Testis (tissue), 5 donors: ENCODE results near the gene FBXO5. TPM values are rescaled to one million over a fixed set of nuclear protein-coding genes. Genes with fewer than 3 reads are reported as not detected.

ENCODE experiments used
- DNase-seq: peaks from one replicate; pipeline ENCODE4 v3.0.0-alpha.2; 2019
- H3K27ac ChIP-seq, 2 donors: fragments of 200-600 bp; sonication (generic); one replicate each; pipeline ENCODE4 v1.5.1; 2019
- H3K27me3 ChIP-seq: fragments of 200-600 bp; sonication (generic); one replicate; pipeline ENCODE4 v1.5.1; 2019
- H3K36me3 ChIP-seq: fragments of 200-600 bp; sonication (generic); one replicate; pipeline ENCODE4 v1.5.1; 2017; ENCODE audit warnings: low read depth; ENCODE audit errors: missing control alignments
- H3K4me1 ChIP-seq: fragments of 200-600 bp; sonication (generic); one replicate; pipeline ENCODE4 v1.5.1; 2019
- H3K4me3 ChIP-seq, 2 donors: fragments of 200-600 bp; sonication (generic); one replicate each; pipeline ENCODE4 v1.5.1; 2017 to 2019
- H3K9me3 ChIP-seq: fragments of 200-600 bp; sonication (generic); one replicate; pipeline ENCODE4 v1.5.1; 2017
- POLR2A ChIP-seq: fragments of 450-650 bp; IDR thresholded peaks from one replicate; pipeline ENCODE4 v1.6.1; 2017; ENCODE audit warnings: antibody characterized with exemption, mild to moderate bottlenecking, moderate library complexity
- WGBS, 2 donors: methylation state at CpG; one replicate each; pipeline ENCODE4 v1.1.5; 2018; 5-methylcytosine and 5-hydroxymethylcytosine counted together
- intact Hi-C: fragments of 100-400 bp; cut with DNase I; formaldehyde crosslinking; loops from one replicate; pipeline ENCODE4 v1.15.1; 2023; ENCODE audit warnings: low total_unique reads
- long read RNA-seq, 2 donors: transcript quantifications; one replicate each; lab custom pipeline, GENCODE V29; 2026
- polyA plus RNA-seq: library from polyadenylated mRNA; stranded (reverse); fragments of 350-450 nt; fragmentation: Illumina TruSeq; extraction: RNeasy Lipid Tissue Mini Kit (QIAGEN cat#74804); gene quantifications from one replicate; pipeline ENCODE4 v1.2.3, GENCODE V29; 2014; ENCODE audit warnings: low read depth, low replicate concordance; ENCODE audit not compliant: insufficient read depth
- total RNA-seq, 2 donors: library from RNA; depleted of rRNA; stranded (reverse); fragments of >200 nt; gene quantifications; one replicate each; pipeline ENCODE4 v1.2.3, GENCODE V29; 2016
- TF ChIP-seq, protein P1 (sequence below), 3 experiments: fragments of 450-650 bp in 2 of 3; fragments of 200-600 bp in 1 of 3; sonication (generic) in 1 of 3; IDR thresholded peaks; one replicate each; pipeline ENCODE4 v1.5.1; 2016 to 2019; ENCODE audit warnings: antibody characterized with exemption in 3 of 3, mild to moderate bottlenecking in 2 of 3, moderate library complexity in 1 of 3

FBXO5 gene, protein sequence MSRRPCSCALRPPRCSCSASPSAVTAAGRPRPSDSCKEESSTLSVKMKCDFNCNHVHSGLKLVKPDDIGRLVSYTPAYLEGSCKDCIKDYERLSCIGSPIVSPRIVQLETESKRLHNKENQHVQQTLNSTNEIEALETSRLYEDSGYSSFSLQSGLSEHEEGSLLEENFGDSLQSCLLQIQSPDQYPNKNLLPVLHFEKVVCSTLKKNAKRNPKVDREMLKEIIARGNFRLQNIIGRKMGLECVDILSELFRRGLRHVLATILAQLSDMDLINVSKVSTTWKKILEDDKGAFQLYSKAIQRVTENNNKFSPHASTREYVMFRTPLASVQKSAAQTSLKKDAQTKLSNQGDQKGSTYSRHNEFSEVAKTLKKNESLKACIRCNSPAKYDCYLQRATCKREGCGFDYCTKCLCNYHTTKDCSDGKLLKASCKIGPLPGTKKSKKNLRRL
- total RNA-seq: 1 to 10 TPM; 6.8 to 8.3 TPM
- polyA plus RNA-seq: 6.0 TPM
- long read RNA-seq, donor 1, transcript FBXO5-201 (5 exons, 2,037 nt): major isoform, 5 of 23 reads
- long read RNA-seq, donor 1, partial matches to known transcripts: 14 of 23 reads
- long read RNA-seq, donor 1, other reads (novel, unspliced or antisense): 0 of 23 reads
- long read RNA-seq, donor 2, partial matches to known transcripts: 0 of 3 reads
- long read RNA-seq, donor 2, other reads (novel, unspliced or antisense): 0 of 3 reads

DNA sequence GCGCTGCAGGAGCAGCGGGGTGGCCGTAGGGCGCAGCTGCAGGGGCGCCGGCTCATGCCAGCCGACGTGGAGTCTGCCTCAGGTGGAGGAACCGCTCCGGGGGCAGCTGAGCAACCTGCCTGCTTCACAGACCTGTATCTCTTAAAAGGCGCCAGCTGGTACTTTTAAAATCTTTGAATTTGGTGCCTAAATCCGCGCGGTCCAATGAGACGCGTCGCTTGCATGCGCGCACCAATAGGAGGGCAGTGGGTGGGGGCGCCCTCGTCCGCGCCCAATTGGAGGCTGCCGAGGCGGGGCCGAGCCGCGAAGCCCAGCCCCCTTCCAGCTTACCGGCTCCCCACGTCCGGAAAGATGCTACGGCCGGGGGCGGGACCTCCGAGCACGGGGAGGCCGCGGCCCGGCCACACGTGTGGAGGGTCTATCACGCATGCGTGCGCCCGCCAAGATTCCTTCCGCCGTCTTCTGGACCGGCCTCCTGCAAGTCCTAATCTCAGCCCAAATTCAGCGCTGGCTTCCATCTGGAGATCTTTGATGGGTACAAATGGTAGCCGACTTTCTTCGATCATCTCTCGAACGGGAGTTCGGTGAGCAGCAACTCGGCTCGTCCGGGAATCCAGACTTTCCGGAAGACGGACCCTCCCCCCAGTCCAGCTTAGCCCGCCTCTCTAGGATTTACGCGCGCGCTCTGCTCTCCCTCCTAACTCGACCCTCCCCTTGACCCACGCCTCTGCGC, at the start of gene FBXO5:
FBXO5 (minus strand) TSS at position 138 of the 733 bp plus-strand sequence; CDS start at position 56, 82 bp downstream.
- intact Hi-C loops: no loop called here
- WGBS, 2 donors: 0 to 1% methylated on average over 43 to 65 of the region's 66 CpGs

DNA sequence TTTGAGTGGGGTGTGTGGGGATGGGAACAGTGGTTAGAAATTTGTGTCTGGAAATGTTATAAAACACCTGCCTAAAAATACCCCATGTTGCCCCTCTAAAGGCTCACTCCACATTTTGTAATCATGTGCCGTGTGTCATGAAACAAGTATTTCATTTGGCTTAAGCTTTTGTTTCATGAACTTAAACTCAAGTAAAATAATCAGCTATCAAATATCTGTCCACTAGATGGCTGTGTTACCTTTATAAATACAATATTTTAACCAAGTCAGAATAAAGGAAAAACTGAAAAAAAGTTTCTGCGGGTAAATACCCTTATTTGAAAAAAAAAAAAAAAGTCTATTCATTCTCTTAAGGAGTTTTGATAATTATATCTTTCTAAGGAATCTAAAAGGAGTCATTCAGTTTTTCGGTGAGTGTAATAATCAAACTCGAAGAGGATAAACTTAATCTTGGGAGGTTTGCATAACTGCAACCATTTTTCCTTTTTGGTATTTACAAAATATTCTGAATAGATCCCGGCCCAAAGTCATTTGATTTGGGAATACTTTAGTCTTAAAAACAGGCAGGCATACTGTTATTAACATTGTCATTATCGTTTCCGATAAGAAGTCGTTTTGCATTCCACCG, 49.5 kb upstream of the FBXO5 start:
- no peaks in the 10 kb centered on the region for H3K27me3 ChIP-seq
- H3K4me1 ChIP-seq: no peaks in the 10 kb centered on the region
- TF ChIP-seq, protein P1, sequence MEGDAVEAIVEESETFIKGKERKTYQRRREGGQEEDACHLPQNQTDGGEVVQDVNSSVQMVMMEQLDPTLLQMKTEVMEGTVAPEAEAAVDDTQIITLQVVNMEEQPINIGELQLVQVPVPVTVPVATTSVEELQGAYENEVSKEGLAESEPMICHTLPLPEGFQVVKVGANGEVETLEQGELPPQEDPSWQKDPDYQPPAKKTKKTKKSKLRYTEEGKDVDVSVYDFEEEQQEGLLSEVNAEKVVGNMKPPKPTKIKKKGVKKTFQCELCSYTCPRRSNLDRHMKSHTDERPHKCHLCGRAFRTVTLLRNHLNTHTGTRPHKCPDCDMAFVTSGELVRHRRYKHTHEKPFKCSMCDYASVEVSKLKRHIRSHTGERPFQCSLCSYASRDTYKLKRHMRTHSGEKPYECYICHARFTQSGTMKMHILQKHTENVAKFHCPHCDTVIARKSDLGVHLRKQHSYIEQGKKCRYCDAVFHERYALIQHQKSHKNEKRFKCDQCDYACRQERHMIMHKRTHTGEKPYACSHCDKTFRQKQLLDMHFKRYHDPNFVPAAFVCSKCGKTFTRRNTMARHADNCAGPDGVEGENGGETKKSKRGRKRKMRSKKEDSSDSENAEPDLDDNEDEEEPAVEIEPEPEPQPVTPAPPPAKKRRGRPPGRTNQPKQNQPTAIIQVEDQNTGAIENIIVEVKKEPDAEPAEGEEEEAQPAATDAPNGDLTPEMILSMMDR (IDR thresholded peaks at IDR 0.05): peak; percentile 32 to 47 (median 32)
- no peak for TF ChIP-seq POLR2A
- intact Hi-C loops: no loop called here
- DNase-seq: no peak
- WGBS, 2 donors: 70 to 73% methylated on average over 9 of the region's 9 CpGs
- H3K9me3 ChIP-seq: no peaks in the 10 kb centered on the region
- H3K4me3 ChIP-seq: no peak overlapping the region
- no peaks in the 10 kb centered on the region for H3K36me3 ChIP-seq
- H3K27ac ChIP-seq: no peak overlapping the region

More for the DNA sequence above, at the start of gene FBXO5:
- H3K27me3 ChIP-seq: no peaks in the 10 kb centered on the region
- peak within 1 kb of the TSS; percentile 77 to 91 for H3K4me3 ChIP-seq
- H3K4me1 ChIP-seq: peaks cover 18% of the 10 kb centered on the region
- no peaks in the 10 kb centered on the region for H3K36me3 ChIP-seq
- peak; percentile 98 for DNase-seq
- H3K9me3 ChIP-seq: no peaks in the 10 kb centered on the region
- TF ChIP-seq, protein P1 (IDR thresholded peaks at IDR 0.05): no peak
- TF ChIP-seq POLR2A: no peak
- peak within 1 kb of the TSS; percentile 92 to 93 for H3K27ac ChIP-seq

DNA sequence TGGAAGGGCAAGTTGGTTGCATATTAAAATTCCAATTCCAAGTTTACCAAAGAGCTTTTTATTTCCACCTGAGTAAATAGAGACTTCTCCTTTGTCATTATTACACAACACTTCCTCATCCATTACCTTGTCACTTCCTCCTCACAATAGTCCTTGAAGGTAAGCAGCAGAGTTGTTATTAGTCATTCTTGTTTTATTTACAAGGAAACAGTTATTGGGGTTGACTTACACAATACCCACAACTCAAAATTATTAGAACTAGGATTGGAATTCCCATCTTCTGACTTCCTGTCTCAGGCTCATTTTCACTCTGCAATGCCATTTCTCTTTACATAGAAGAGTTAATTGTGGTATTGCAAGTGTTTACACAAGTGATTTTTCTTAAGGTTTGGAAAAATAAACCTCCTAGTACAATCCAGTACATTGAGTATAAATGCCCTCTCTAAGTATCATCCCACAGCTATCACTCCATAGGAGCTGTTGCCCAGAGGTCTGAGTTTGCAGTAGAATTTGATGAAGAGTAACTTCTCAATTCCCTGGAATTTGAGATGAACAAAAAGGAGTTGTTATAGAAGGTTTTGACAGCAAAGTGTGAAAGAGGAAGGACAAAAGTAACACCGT, 48.6 kb upstream of the FBXO5 start:
- no peak overlapping the region for H3K4me3 ChIP-seq
- H3K27me3 ChIP-seq: no peaks in the 10 kb centered on the region
- DNase-seq: no peak
- no peak overlapping the region for H3K27ac ChIP-seq
- H3K9me3 ChIP-seq: no peaks in the 10 kb centered on the region
- H3K4me1 ChIP-seq: no peaks in the 10 kb centered on the region
- no peak for TF ChIP-seq POLR2A
- TF ChIP-seq, protein P1 (IDR thresholded peaks at IDR 0.05): no peak
- intact Hi-C loops: no loop called here
- 63 to 70% methylated on average over 1 of the region's 1 CpG for WGBS, 2 donors
- H3K36me3 ChIP-seq: no peaks in the 10 kb centered on the region

DNA sequence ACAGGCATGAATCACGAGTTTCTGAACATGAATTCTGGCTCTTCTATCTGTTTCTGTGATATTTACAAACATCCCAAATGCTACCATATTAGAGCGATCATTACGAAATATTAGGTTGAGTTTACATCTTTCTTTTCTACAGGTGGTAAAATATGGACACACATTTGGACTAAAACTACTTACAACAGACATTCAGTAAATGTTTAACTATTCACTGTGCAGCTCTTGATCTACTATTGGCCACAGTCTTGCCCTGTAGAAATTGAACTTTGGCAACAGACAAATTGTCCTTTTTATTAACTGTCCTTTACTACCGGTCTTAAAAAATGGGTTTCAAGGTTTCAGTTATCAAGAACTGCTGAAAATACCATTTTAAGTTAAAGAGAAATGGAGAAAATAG, 46.1 kb upstream of the FBXO5 start:
- no peak overlapping the region for H3K27ac ChIP-seq
- H3K4me3 ChIP-seq: no peak overlapping the region
- no peak for DNase-seq
- intact Hi-C loops: no loop called here
- 90% methylated on average over 4 of the region's 4 CpGs for WGBS, 2 donors
- no peaks in the 10 kb centered on the region for H3K9me3 ChIP-seq
- no peaks in the 10 kb centered on the region for H3K4me1 ChIP-seq
- H3K36me3 ChIP-seq: no peaks in the 10 kb centered on the region
- H3K27me3 ChIP-seq: no peaks in the 10 kb centered on the region
- TF ChIP-seq POLR2A: no peak
- TF ChIP-seq, protein P1 (IDR thresholded peaks at IDR 0.05): no peak
